Pancreas (tissue), 10 donors: ENCODE measurements around the gene ADAMTSL1. TPM values are rescaled to one million over a fixed set of nuclear protein-coding genes. Genes with fewer than 3 reads are reported as not detected.

ENCODE experiments used
- ATAC-seq, 4 donors: fragments of 200-7000 bp; cut with Tn5 transposase; one replicate each; pipeline versions ENCODE4 v1.8.0 to v1.9.1; 2020; ENCODE audit warnings: mild to moderate bottlenecking in 4 of 4, moderate library complexity in 4 of 4
- DNase-seq, 6 donors: peaks; one replicate each; pipeline ENCODE4 v3.0.0-alpha.2; 2020
- FAIRE-seq: peaks from 2 replicates; lab custom pipeline; 2012; peaks lifted over from hg19 to GRCh38; lab: Jason Lieb, UNC
- H3K27ac ChIP-seq, 4 donors: fragments of 200-600 bp; sonication (generic); 1 replicate in 3 of 4; 2 replicates in 1 of 4; pipeline versions ENCODE4 v1.5.0 to v1.8.0; 2020
- H3K27me3 ChIP-seq, 4 donors: fragments of 200-600 bp; one replicate each; pipeline ENCODE4 v1.8.0; 2021
- H3K36me3 ChIP-seq, 3 donors: fragments of 200-600 bp; sonication (generic) in 1 of 3; one replicate each; pipeline versions ENCODE4 v1.5.0 to v1.8.0; 2020 to 2021
- H3K4me1 ChIP-seq, 3 donors: fragments of 200-600 bp; one replicate each; pipeline ENCODE4 v1.8.0; 2021
- H3K4me3 ChIP-seq, 4 donors: fragments of 200-600 bp; sonication (generic) in 2 of 4; one replicate each; pipeline versions ENCODE4 v1.5.0 to v1.8.0; 2020 to 2021
- H3K9me3 ChIP-seq, 4 donors: fragments of 200-600 bp; one replicate each; pipeline ENCODE4 v1.8.0; 2021
- CTCF ChIP-seq, 4 donors: fragments of 200-600 bp; sonication (generic) in 3 of 4; IDR thresholded peaks; one replicate each; pipeline versions ENCODE4 v1.5.0 to v1.8.0; 2021; ENCODE audit warnings: antibody characterized with exemption in 4 of 4
- whole genome bisulfite sequencing, 2 donors: extraction: QIAGEN DNeasy Blood & Tissue Kit; methylation state at CpG; one replicate each; pipeline ENCODE4 v1.1.7; 2013; 5-methylcytosine and 5-hydroxymethylcytosine counted together
- intact Hi-C, 3 donors: fragments of 100-400 bp; cut with DNase I; formaldehyde crosslinking; loops; one replicate each; pipeline versions ENCODE4 v1.11.1 to v1.14.2; 2022
- polyA plus RNA-seq, 2 donors: library from polyadenylated mRNA; stranded (reverse); fragments of 200-250 nt; gene quantifications; one replicate each; pipeline ENCODE4 v1.2.3, GENCODE V29; 2013
- total RNA-seq, 6 donors: library from RNA; stranded (reverse); fragmentation: NEBNext Ultra II Directional in 4 of 6; extraction: Animal tissue kit (Norgen Biotek cat#: 25700) in 4 of 6; gene quantifications; one replicate each; pipeline versions ENCODE4 v1.2.1 to v1.2.4, GENCODE V29; 2021 to 2023
- donor health status: healthy with polysubstance abuse.
- donor health status: DM: no; HTN: no; CAD: no; lungs with moderate emphysema.
- donor health status: DM: no; HTN: no; CAD: no.
- donor health status: control.
- donor health status: control.
- donor health status: Bipolar disorder and iron deficiency.
- donor health status: DM: yes; HTN: yes; CAD: no.
- donor health status: DM: no; HTN: no; CAD: no.
- donor health status: DM: no; HTN: no; CAD: no.
- donor health status: DM: yes; HTN: yes; CAD: no.

ADAMTSL1 gene
- total and polyA plus RNA-seq, 8 donors = 0.24 to 2.1 (median 0.67) TPM

GRCh38 chr9:18516514-18516913 is 42.6 kb downstream of the ADAMTSL1 start:
- no peak for TF ChIP-seq CTCF (IDR thresholded peaks at IDR 0.05)
- Histone ChIP-seq H3K27me3 (no peaks in the 10 kb centered on the region), H3K4me3 (no peak overlapping the region), H3K9me3 (no peaks in the 10 kb centered on the region), H3K36me3 (no peaks in the 10 kb centered on the region), H3K4me1 (no peaks in the 10 kb centered on the region), H3K27ac (no peak overlapping the region)
- no peak for ATAC-seq
- FAIRE-seq = no peak
- intact Hi-C loops = no loop called here
- no peak for DNase-seq

- H3K4me3 ChIP-seq = no peak overlapping the region
- ATAC-seq (no peak), DNase-seq (no peak), FAIRE-seq (no peak)
- H3K4me1 ChIP-seq = no peaks in the 10 kb centered on the region
- no peak for TF ChIP-seq CTCF (IDR thresholded peaks at IDR 0.05)
- intact Hi-C loops = no loop called here
- H3K9me3 ChIP-seq = no peaks in the 10 kb centered on the region
- 45 to 54% methylated on average over 2 of the region's 2 CpGs for WGBS, 2 donors
- no peaks in the 10 kb centered on the region for H3K36me3 ChIP-seq
- no peak overlapping the region for H3K27ac ChIP-seq
- H3K27me3 ChIP-seq = no peaks in the 10 kb centered on the region
These were observed 43.0 kb downstream of the ADAMTSL1 start for GRCh38 chr9:18516965-18517364.

GRCh38 chr9:18520416-18521047 is 46.6 kb downstream of the ADAMTSL1 start:
- Histone ChIP-seq H3K9me3 (no peaks in the 10 kb centered on the region), H3K27ac (no peak overlapping the region), H3K27me3 (no peaks in the 10 kb centered on the region), H3K4me3 (no peak overlapping the region), H3K4me1 (no peaks in the 10 kb centered on the region), H3K36me3 (no peaks in the 10 kb centered on the region)
- no peak for DNase-seq
- 68 to 72% methylated on average over 3 of the region's 3 CpGs for WGBS, 2 donors
- no peak for ATAC-seq
- intact Hi-C loops = no loop called here
- no peak for TF ChIP-seq CTCF (IDR thresholded peaks at IDR 0.05)
- no peak for FAIRE-seq

GRCh38 chr9:18526685-18527084 is 52.7 kb downstream of the ADAMTSL1 start:
- intact Hi-C loops = no loop called here

More at GRCh38 chr9:18526685-18527084, 52.7 kb downstream of the ADAMTSL1 start:
- no peak overlapping the region for H3K27ac ChIP-seq
- ATAC-seq = no peak
- no peak overlapping the region for H3K4me3 ChIP-seq
- H3K9me3 ChIP-seq = no peaks in the 10 kb centered on the region
- no peak for TF ChIP-seq CTCF (IDR thresholded peaks at IDR 0.05)
- DNase-seq = no peak
- FAIRE-seq = no peak
- 70 to 82% methylated on average over 3 of the region's 3 CpGs for WGBS, 2 donors
- no peaks in the 10 kb centered on the region for H3K36me3 ChIP-seq
- H3K27me3 ChIP-seq = no peaks in the 10 kb centered on the region
- no peaks in the 10 kb centered on the region for H3K4me1 ChIP-seq
